Measurements from ENCODE around the gene SGTA.

SGTA gene, protein sequence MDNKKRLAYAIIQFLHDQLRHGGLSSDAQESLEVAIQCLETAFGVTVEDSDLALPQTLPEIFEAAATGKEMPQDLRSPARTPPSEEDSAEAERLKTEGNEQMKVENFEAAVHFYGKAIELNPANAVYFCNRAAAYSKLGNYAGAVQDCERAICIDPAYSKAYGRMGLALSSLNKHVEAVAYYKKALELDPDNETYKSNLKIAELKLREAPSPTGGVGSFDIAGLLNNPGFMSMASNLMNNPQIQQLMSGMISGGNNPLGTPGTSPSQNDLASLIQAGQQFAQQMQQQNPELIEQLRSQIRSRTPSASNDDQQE

DNA sequence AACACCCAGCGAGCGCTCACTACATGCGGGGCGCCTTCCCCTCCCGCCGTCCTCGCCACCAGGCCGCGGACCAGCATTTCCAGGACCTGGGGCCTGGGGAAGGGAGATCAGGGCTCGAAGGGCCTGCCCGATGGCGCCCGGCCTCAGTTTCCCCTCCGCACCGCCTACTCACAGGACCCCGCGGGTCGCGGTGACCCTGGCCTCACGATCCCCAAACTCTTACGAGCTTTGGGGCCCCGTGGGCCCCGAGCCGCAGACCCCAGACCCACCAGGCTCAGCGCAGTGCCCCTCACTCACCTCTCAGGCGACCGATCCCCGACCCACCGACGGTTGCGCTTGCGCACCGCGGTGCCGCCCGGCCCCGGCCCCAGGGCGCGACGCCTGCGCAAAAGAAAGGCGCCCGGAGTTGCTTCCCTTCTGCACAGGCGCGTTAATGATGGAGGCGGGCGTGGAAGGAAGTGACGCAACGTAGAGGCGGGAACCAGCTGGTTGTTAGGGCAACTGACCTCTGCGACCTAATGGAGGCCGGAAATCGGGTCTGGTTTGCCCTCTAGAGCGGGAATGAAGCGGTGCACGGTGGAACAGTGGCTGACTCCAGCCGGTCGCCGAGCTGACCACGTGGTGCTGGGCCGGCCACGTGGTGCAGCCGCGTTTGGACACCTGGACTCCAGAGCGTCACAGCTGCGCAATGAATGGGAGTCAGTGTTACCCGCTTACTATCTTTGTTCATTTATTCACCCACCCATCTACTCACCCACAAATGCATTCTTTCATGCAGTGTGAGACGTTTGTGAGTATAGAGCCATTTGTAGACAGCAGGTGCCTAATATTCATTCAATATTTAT is at the start of gene SGTA:
TSS of gene SGTA (minus strand) at position 338 of the 845 bp plus-strand sequence. CDS start 14,205 bp downstream, outside the sequence.
- H3K27ac ChIP-seq = peak within 1 kb of the TSS; percentile 84
- TF ChIP-seq, protein P1, sequence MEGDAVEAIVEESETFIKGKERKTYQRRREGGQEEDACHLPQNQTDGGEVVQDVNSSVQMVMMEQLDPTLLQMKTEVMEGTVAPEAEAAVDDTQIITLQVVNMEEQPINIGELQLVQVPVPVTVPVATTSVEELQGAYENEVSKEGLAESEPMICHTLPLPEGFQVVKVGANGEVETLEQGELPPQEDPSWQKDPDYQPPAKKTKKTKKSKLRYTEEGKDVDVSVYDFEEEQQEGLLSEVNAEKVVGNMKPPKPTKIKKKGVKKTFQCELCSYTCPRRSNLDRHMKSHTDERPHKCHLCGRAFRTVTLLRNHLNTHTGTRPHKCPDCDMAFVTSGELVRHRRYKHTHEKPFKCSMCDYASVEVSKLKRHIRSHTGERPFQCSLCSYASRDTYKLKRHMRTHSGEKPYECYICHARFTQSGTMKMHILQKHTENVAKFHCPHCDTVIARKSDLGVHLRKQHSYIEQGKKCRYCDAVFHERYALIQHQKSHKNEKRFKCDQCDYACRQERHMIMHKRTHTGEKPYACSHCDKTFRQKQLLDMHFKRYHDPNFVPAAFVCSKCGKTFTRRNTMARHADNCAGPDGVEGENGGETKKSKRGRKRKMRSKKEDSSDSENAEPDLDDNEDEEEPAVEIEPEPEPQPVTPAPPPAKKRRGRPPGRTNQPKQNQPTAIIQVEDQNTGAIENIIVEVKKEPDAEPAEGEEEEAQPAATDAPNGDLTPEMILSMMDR (IDR thresholded peaks at IDR 0.05) = peak; percentile 52
- TF ChIP-seq ZFX (IDR thresholded peaks at IDR 0.05; ENCODE audit: borderline replicate concordance) = no peak

GRCh38 chr19:2827840-2828489 is 44.9 kb upstream of the SGTA start:
- TF ChIP-seq ZFX (IDR thresholded peaks at IDR 0.05; ENCODE audit: borderline replicate concordance) = no peak
- TF ChIP-seq, protein P1 (IDR thresholded peaks at IDR 0.05) = no peak
- H3K27ac ChIP-seq = no peak overlapping the region

GRCh38 chr19:2827022-2827421 is 43.9 kb upstream of the SGTA start:
- TF ChIP-seq ZFX (IDR thresholded peaks at IDR 0.05; ENCODE audit: borderline replicate concordance) = no peak
- TF ChIP-seq, protein P1 (IDR thresholded peaks at IDR 0.05) = no peak
- H3K27ac ChIP-seq = no peak overlapping the region

DNA sequence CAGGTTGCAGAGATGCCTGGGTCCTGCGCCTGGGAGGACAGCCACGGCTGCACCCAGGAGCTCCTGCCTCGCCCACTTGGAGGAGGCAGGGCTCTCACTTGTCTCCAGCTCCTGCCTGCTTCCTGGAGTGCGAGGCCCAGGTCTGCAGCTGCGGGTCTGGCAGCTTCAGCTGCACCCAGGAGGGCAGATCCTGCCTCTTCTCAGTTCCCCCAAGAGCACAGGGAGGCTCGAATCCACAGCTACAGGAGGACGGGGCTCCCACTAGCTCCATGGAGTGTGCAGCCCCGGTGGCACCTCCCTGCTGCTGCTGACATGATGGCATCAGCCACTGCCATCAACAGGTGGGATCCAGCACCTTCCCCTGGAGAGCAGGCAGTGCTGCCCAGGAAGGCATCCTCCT is 41.1 kb upstream of the SGTA start:
- no peak overlapping the region for H3K27ac ChIP-seq
- no peak for TF ChIP-seq ZFX (IDR thresholded peaks at IDR 0.05; ENCODE audit: borderline replicate concordance)
- TF ChIP-seq, protein P1 (IDR thresholded peaks at IDR 0.05) = no peak

GRCh38 chr19:2823646-2824045 is 40.6 kb upstream of the SGTA start:
- H3K27ac ChIP-seq = no peak overlapping the region
- TF ChIP-seq ZFX (IDR thresholded peaks at IDR 0.05; ENCODE audit: borderline replicate concordance) = no peak
- TF ChIP-seq, protein P1 (IDR thresholded peaks at IDR 0.05) = no peak

GRCh38 chr19:2822846-2823245 is 39.8 kb upstream of the SGTA start:
- no peak overlapping the region for H3K27ac ChIP-seq
- TF ChIP-seq ZFX (IDR thresholded peaks at IDR 0.05; ENCODE audit: borderline replicate concordance) = no peak
- TF ChIP-seq, protein P1 (IDR thresholded peaks at IDR 0.05) = no peak
